NCI-H1417 treated with DMSO at 0.1 percent for 48 hours (cell line): ENCODE results near the gene SLCO2A1.

Experiments used
- DNase-seq: peaks from one replicate; lab custom pipeline; 2025; lab: John Stamatoyannopoulos, UW

SLCO2A1 gene

GRCh38 chr3:133933097-133934024 is 96.4 kb downstream of the SLCO2A1 start:
- no peak for DNase-seq

GRCh38 chr3:133932009-133932408 is 97.7 kb downstream of the SLCO2A1 start:
- no peak for DNase-seq

- no peak for DNase-seq
Observed at GRCh38 chr3:133931084-133931483, 98.6 kb downstream of the SLCO2A1 start.

- DNase-seq = peak; percentile 8
Observed at GRCh38 chr3:133930341-133930933, 99.3 kb downstream of the SLCO2A1 start.

- no peak for DNase-seq
Observed at GRCh38 chr3:133928903-133929607, 100.7 kb downstream of the SLCO2A1 start.

- no peak for DNase-seq
Observed at GRCh38 chr3:133928136-133928893, 101.4 kb downstream of the SLCO2A1 start.

GRCh38 chr3:133927540-133928066 is 102.1 kb downstream of the SLCO2A1 start:
- DNase-seq = no peak

- DNase-seq = no peak
Observed at GRCh38 chr3:133926736-133927539, 102.8 kb downstream of the SLCO2A1 start.

- DNase-seq = no peak
Observed at GRCh38 chr3:133925960-133926735, 103.6 kb downstream of the SLCO2A1 start.

GRCh38 chr3:133924041-133924440 is 105.7 kb downstream of the SLCO2A1 start:
- DNase-seq = no peak

- no peak for DNase-seq
Observed at GRCh38 chr3:133921592-133921991, 108.1 kb downstream of the SLCO2A1 start.

- DNase-seq = no peak
Observed at GRCh38 chr3:133917144-133917543, 112.6 kb downstream of the SLCO2A1 start.

- no peak for DNase-seq
Observed at GRCh38 chr3:133915685-133916658, 113.8 kb downstream of the SLCO2A1 start.

- DNase-seq = no peak
Observed at GRCh38 chr3:133914839-133915600, 114.7 kb downstream of the SLCO2A1 start.

- no peak for DNase-seq
Observed at GRCh38 chr3:133910422-133910821, 119.3 kb downstream of the SLCO2A1 start.

GRCh38 chr3:133905376-133905775 is 124.3 kb downstream of the SLCO2A1 start:
- no peak for DNase-seq

GRCh38 chr3:133901847-133902246 is 127.9 kb downstream of the SLCO2A1 start:
- DNase-seq = no peak

GRCh38 chr3:133901083-133901482 is 128.6 kb downstream of the SLCO2A1 start:
- DNase-seq = no peak
